SK-N-SH treated with all-trans-retinoic acid at 6 μM for 48 hours (cell line): ENCODE data around the gene FGFRL1.

Experiments
- ATAC-seq: fragments of 200-7000 bp; cut with Tn5 transposase; 3 replicates; pipeline ENCODE4 v1.9.1; 2020; ENCODE audit warnings: mild to moderate bottlenecking, moderate library complexity
- ARNTL ChIP-seq: fragments of 450-650 bp; formaldehyde crosslinking; IDR thresholded peaks from 2 replicates; pipeline ENCODE4 v1.5.0; 2020; ENCODE audit warnings: low read depth, mild to moderate bottlenecking, moderate library complexity, borderline replicate concordance
- BACH2 ChIP-seq: fragments of 250-450 bp; sonication (Bioruptor Pico); IDR thresholded peaks from 2 replicates; pipeline ENCODE4 v1.9.0; 2021; ENCODE audit warnings: mild to moderate bottlenecking, borderline replicate concordance
- CSDC2 ChIP-seq: fragments of 250-450 bp; sonication (Bioruptor Pico); IDR thresholded peaks from 2 replicates; pipeline ENCODE4 v1.5.0; 2020; ENCODE audit warnings: mild to moderate bottlenecking, moderate library complexity
- ESRRG ChIP-seq: fragments of 250-450 bp; sonication (Bioruptor Pico); IDR thresholded peaks from 2 replicates; pipeline ENCODE4 v1.6.1; 2021; ENCODE audit warnings: mild to moderate bottlenecking
- GLIS3 ChIP-seq: fragments of 250-450 bp; sonication (Bioruptor Pico); IDR thresholded peaks from 2 replicates; pipeline ENCODE4 v1.5.0; 2020; ENCODE audit warnings: mild to moderate bottlenecking, moderate library complexity
- ISL1 ChIP-seq: fragments of 250-450 bp; sonication (Bioruptor Pico); IDR thresholded peaks from 2 replicates; pipeline ENCODE4 v2.1.2; 2022; ENCODE audit warnings: mild to moderate bottlenecking, moderate library complexity
- OSR1 ChIP-seq: fragments of 250-450 bp; sonication (Bioruptor Pico); IDR thresholded peaks from 2 replicates; pipeline ENCODE4 v1.8.0; 2022; ENCODE audit warnings: moderate library complexity, mild to moderate bottlenecking, inconsistent platforms
- PPARA ChIP-seq: fragments of 250-450 bp; sonication (Bioruptor Pico); IDR thresholded peaks from 2 replicates; pipeline ENCODE4 v1.5.0; 2020; ENCODE audit warnings: mild to moderate bottlenecking, borderline replicate concordance
- RARB ChIP-seq: fragments of 250-450 bp; sonication (Bioruptor Pico); IDR thresholded peaks from 2 replicates; pipeline ENCODE4 v1.8.0; 2021; ENCODE audit warnings: mild to moderate bottlenecking, moderate library complexity
- SNAI2 ChIP-seq: fragments of 250-450 bp; sonication (Bioruptor Pico); IDR thresholded peaks from 2 replicates; pipeline ENCODE4 v1.5.0; 2020; ENCODE audit warnings: mild to moderate bottlenecking, moderate library complexity
- TCF4 ChIP-seq: fragments of 250-450 bp; sonication (Bioruptor Pico); IDR thresholded peaks from 2 replicates; pipeline ENCODE4 v1.8.0; 2021; ENCODE audit warnings: mild to moderate bottlenecking, moderate library complexity, borderline replicate concordance
- TOX ChIP-seq: fragments of 250-450 bp; sonication (Bioruptor Pico); IDR thresholded peaks from 2 replicates; pipeline ENCODE4 v1.8.0; 2021; ENCODE audit warnings: mild to moderate bottlenecking, moderate library complexity, borderline replicate concordance
- ZC3H10 ChIP-seq: fragments of 250-450 bp; sonication (Bioruptor Pico); IDR thresholded peaks from 2 replicates; pipeline ENCODE4 v1.5.1; 2021; ENCODE audit warnings: mild to moderate bottlenecking, moderate library complexity
- ZFP3 ChIP-seq: fragments of 250-450 bp; sonication (Bioruptor Pico); IDR thresholded peaks from 2 replicates; pipeline ENCODE4 v1.5.0; 2020; ENCODE audit warnings: mild to moderate bottlenecking, moderate library complexity
- ZFP30 ChIP-seq: fragments of 450-650 bp; formaldehyde crosslinking; IDR thresholded peaks from 2 replicates; pipeline ENCODE4 v1.5.0; 2022; ENCODE audit warnings: mild to moderate bottlenecking, moderate library complexity
- ZNF565 ChIP-seq: fragments of 450-650 bp; formaldehyde crosslinking; conservative IDR thresholded peaks from 2 replicates; pipeline ENCODE4 v1.5.0; 2020; ENCODE audit warnings: low read depth, mild to moderate bottlenecking, moderate library complexity
- ZNF70 ChIP-seq: fragments of 450-650 bp; formaldehyde crosslinking; IDR thresholded peaks from 2 replicates; pipeline ENCODE4 v1.5.0; 2020; ENCODE audit warnings: mild to moderate bottlenecking, moderate library complexity
- TF ChIP-seq, protein P1 (sequence below): fragments of 250-450 bp; sonication (Bioruptor Pico); IDR thresholded peaks from 2 replicates; pipeline ENCODE4 v1.5.1; 2020; ENCODE audit warnings: low read depth, mild to moderate bottlenecking, moderate library complexity
- TF ChIP-seq, protein P2 (sequence below): fragments of 250-450 bp; sonication (Bioruptor Pico); IDR thresholded peaks from 2 replicates; pipeline ENCODE4 v1.5.0; 2020; ENCODE audit warnings: mild to moderate bottlenecking, moderate library complexity
- TF ChIP-seq, protein P3 (sequence below): fragments of 250-450 bp; sonication (Bioruptor Pico); IDR thresholded peaks from 2 replicates; pipeline ENCODE4 v1.8.0; 2020; ENCODE audit warnings: mild to moderate bottlenecking, moderate library complexity, borderline replicate concordance

FGFRL1 gene

DNA sequence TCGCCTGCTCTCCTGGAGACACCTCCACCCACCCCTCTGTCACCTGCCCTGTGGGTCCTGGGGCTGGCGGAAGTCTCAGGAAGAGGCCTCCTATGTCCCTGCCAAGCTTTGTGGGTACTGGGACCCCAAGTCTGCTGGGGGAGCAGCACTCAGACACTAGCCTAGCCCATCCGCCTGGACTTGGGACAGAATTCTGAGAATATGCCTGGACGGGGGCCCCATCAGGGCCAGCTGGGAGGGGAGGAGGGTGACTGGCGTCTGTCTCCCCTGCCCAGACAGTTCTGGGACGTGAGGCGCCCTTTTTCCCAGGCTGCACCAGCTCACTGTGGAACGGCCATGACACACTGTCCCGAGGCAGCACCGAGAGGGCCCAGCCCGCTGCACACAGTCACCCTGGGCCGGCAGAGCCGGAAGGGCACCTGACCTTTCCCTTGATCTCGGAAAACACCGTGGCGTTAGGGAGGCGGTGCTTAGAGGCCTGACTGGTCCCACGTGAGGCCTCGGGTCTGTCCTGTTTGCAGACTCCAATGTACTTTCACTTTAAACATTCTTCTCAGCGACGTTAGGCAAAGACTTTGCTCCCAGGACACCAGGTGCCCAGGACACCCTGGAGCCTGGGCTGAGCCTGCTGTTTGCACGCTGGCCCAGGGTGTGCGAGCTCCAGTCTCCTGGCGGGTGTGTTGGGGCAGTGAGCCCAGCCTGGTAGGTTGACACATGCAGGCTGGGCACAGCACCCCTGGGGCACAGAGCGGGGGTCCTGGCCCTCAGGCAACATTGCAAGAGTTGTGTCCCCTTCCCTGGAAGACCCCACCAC, 18.9 kb upstream of the FGFRL1 start:
- no peak for ATAC-seq

DNA sequence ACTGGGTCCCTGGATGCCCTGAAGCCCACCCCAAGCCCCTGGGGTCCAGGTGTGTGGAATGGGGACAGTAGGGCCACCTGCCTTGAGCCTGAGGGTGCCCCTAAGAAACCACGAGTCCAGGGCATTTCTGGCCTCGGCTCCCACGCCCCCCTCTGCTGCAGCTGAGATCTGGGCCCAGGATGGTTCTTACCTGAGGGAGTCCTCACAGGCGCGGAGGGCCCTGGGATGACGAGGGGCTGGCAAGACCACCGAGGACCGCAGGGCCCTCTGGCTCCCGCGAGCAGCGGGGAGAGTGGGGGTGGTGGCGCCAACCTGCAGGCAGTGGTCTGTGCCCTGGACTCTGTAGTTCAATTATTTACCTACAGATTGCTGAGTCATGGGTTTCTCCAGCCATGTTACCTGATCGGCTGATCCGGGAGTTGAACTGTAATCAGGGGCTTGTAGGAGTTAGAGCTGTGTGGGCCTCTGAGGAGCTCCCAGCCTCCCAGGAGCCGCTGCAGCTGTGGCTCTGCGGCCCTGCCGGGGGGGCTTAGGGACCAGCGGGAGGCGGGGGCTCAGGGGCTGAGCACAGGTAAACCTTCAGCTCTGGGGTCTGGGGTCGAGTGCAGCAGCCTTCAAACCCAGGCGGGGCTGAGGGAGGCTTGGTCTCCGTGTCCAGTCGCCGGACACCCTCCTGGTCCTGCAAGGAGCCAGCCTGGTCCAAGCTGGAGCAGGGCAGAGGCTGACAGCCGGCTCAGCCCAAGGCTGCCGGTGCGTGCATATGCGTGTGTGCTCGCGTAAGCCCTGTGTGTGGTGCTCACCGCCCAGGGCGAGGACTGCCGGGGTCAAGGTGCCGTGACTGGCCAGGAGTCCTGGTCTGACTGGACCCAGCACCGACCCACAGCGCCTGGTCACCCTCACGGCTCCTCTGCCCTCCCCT, 18.1 kb upstream of the FGFRL1 start, which contains the start of gene SLC26A1:
Gene SLC26A1, minus strand, starts transcription at position 294 of the 919 bp plus-strand sequence. CDS start 1,701 bp downstream, outside the sequence.
- no peak for TF ChIP-seq BACH2 (CRISPR knock-in tag)
- TF ChIP-seq ZNF70 (CRISPR knock-in tag): no peak
- TF ChIP-seq RARB (CRISPR knock-in tag): no peak
- no peak for TF ChIP-seq ESRRG
- TF ChIP-seq ZNF565 (CRISPR knock-in tag): no peak
- TF ChIP-seq PPARA (CRISPR knock-in tag): no peak
- TF ChIP-seq ZFP3 (CRISPR knock-in tag): no peak
- TF ChIP-seq OSR1 (CRISPR knock-in tag): no peak
- no peak for ATAC-seq

More for the DNA sequence above, 18.9 kb upstream of the FGFRL1 start:
- TF ChIP-seq BACH2 (CRISPR knock-in tag) (no peak), TOX (CRISPR knock-in tag) (no peak), SNAI2 (CRISPR knock-in tag) (no peak), ZNF70 (CRISPR knock-in tag) (no peak), OSR1 (CRISPR knock-in tag) (no peak), RARB (CRISPR knock-in tag) (no peak), ZFP3 (CRISPR knock-in tag) (no peak), ZC3H10 (no peak), GLIS3 (CRISPR knock-in tag) (no peak), ARNTL (no peak), PPARA (CRISPR knock-in tag) (no peak), ZFP30 (CRISPR knock-in tag) (no peak)
- TF ChIP-seq, protein P1, sequence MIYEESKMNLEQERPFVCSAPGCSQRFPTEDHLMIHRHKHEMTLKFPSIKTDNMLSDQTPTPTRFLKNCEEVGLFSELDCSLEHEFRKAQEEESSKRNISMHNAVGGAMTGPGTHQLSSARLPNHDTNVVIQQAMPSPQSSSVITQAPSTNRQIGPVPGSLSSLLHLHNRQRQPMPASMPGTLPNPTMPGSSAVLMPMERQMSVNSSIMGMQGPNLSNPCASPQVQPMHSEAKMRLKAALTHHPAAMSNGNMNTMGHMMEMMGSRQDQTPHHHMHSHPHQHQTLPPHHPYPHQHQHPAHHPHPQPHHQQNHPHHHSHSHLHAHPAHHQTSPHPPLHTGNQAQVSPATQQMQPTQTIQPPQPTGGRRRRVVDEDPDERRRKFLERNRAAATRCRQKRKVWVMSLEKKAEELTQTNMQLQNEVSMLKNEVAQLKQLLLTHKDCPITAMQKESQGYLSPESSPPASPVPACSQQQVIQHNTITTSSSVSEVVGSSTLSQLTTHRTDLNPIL (CRISPR knock-in tag): no peak
- TF ChIP-seq, protein P2, sequence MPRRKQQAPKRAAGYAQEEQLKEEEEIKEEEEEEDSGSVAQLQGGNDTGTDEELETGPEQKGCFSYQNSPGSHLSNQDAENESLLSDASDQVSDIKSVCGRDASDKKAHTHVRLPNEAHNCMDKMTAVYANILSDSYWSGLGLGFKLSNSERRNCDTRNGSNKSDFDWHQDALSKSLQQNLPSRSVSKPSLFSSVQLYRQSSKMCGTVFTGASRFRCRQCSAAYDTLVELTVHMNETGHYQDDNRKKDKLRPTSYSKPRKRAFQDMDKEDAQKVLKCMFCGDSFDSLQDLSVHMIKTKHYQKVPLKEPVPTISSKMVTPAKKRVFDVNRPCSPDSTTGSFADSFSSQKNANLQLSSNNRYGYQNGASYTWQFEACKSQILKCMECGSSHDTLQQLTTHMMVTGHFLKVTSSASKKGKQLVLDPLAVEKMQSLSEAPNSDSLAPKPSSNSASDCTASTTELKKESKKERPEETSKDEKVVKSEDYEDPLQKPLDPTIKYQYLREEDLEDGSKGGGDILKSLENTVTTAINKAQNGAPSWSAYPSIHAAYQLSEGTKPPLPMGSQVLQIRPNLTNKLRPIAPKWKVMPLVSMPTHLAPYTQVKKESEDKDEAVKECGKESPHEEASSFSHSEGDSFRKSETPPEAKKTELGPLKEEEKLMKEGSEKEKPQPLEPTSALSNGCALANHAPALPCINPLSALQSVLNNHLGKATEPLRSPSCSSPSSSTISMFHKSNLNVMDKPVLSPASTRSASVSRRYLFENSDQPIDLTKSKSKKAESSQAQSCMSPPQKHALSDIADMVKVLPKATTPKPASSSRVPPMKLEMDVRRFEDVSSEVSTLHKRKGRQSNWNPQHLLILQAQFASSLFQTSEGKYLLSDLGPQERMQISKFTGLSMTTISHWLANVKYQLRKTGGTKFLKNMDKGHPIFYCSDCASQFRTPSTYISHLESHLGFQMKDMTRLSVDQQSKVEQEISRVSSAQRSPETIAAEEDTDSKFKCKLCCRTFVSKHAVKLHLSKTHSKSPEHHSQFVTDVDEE (CRISPR knock-in tag): no peak
- TF ChIP-seq, protein P3, sequence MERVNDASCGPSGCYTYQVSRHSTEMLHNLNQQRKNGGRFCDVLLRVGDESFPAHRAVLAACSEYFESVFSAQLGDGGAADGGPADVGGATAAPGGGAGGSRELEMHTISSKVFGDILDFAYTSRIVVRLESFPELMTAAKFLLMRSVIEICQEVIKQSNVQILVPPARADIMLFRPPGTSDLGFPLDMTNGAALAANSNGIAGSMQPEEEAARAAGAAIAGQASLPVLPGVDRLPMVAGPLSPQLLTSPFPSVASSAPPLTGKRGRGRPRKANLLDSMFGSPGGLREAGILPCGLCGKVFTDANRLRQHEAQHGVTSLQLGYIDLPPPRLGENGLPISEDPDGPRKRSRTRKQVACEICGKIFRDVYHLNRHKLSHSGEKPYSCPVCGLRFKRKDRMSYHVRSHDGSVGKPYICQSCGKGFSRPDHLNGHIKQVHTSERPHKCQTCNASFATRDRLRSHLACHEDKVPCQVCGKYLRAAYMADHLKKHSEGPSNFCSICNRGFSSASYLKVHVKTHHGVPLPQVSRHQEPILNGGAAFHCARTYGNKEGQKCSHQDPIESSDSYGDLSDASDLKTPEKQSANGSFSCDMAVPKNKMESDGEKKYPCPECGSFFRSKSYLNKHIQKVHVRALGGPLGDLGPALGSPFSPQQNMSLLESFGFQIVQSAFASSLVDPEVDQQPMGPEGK (CRISPR knock-in tag): no peak

DNA sequence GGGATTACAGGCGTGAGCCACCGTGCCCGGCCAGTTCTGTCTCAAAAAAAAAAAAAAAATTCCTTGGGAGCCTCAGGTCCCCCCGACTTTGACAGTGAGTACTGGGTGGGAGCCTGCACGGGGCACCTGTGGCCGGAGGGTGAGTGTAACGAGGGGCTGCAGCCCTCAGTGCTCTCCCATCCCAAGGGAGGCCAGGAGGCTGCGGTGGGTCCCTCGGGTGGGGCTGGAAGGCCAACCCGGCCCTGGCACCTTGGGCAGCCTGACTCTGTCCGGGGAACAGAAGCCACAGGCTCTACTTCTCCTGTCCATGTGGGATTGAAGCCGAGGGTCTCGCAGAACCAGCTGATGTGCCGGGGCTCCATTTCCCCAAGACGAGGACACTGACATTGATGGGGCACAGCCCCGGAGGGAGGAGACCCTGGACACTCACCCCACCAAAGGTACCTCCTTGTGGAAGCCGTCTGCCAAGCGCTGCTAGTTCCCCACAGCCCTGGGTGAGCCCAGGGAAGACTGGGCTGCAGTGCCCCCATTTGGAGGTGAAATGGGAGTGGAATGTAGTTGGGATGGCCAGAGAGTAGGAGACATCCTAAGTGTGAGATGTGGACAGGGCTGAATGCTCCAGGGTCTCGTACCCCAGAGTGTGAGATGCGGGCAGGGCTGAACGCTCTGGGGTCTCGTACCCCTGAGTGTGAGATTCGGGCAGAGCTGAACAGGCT, 16.0 kb upstream of the FGFRL1 start:
- TF ChIP-seq ESRRG (no peak), TOX (CRISPR knock-in tag) (no peak), ISL1 (CRISPR knock-in tag) (no peak), SNAI2 (CRISPR knock-in tag) (no peak), BACH2 (CRISPR knock-in tag) (no peak), CSDC2 (CRISPR knock-in tag) (no peak), ZC3H10 (no peak), TCF4 (CRISPR knock-in tag) (no peak), PPARA (CRISPR knock-in tag) (no peak)
- peak; percentile 8; the same call in 1 of the 3 replicates for ATAC-seq
